ENCODE results near the gene CHST15.
A peak's percentile ranks its signal among the peaks of the same experiment; 100 is the strongest.

Gene CHST15

DNA sequence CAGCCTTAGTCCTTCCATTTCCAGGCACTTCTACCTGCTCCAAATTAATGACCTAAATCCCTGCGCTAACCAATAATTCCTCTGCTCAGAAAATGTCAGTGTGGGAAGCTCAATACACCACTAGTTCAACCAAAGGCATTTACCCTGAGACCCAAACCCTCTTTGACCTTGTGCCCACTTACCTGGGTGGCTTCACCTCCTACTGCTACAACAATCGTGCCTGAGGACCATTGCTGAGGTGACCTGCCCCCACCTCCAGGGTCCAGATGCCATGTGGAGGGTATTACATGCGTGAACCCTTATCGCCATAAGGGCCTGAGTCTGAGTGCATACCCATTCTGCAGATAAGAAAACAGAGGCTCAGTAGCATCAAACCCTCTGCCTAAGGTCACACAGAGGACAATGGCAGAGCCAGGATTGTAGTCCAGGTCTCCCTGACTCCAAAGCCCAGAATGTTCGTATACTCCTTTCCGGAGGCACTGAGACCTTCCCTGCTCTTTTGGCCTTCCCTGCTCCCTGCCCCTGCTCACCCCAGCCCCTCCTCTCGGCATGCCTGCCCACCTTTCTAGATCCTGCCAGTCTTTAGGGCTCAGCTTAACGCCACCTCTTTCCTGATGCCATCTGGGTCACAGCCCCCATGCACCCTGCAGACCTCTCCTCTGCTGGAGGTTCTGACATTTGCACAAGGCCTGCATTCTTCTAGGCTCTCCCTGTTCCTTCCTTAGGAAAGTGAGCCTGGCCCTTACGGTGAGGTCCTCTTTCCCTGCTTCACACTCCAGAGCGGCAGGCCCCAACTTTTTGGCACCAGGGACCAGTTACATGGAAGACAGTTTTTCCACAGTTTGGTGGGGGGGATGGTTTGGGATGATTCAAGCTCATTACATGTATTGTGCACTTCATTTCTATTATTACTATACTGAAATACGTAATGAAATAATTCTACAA, 94.9 kb downstream of the CHST15 start:
- no peak for DNase-seq (ENCODE audit: low read depth)

DNA sequence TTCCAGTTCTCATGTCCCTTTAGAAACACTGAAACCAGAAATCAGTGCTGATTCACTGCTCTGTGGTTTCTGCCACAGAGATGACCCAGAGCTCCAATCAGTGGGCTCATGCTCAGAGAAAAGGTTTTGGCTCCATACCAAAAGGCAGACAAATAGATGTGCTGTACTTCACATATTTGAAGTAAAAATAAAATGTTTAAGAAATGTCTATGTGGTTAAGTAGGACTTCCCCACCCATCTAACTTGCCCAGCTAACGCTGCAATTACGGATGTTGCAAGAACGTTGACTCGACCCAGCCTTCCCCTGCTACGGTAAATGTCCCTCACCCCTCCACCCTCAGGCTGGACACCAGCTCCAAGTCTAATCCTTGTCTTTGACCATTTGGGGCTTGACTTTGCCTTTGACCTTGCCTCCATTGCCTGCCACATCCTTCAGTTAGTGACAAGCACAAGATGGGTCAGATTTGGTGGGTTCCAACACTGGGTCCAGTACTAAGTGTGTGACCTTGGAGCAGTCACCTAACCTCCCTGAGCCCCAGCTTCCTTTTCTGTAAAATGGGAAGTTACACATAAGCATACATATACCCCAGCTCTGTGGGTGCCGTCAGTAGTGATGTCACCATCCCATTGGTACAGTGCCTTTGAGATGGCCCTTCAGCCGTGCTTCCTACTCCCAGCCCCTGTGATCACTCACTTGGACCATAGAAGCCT, 95.8 kb downstream of the CHST15 start:
- peak; percentile 97 for DNase-seq (ENCODE audit: low read depth)

DNA sequence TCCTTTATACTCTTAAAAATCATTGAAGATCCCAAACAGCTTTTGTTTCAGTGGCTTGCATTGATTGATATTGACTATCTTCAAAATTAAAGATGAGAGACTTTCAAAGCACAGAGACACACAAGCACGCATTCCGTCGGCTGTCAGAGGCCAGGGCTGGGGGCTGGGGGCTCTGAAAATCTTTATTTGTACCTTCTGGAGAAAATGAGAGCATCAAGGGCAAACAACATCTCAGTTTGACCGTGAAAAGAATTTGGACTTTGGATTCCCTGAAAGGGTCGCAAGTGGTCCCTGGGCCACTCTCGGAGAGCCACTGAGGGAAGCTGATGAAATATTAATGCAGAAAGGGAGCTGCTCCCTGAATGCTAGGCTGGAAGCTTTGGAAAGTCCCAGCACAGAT, 96.4 kb downstream of the CHST15 start:
- DNase-seq (ENCODE audit: low read depth): no peak

DNA sequence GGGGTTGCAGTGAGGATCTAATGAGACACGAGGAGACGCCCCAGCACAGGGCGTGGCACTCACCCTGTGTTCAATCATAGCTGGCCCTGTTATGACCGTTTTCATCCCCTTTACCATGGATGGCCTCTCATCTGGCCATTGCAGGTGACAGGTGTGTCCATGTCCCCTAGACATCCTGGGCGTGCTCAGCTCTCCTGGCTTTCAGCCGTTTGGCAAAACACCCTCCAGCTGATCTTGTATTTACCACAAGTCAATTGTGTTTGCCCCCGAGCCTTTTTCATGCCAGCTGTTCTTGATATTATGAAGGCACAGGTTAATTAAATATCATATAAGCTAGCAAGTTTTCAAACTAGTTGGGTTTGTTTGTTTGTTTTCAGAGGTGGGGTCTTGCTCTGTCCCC, 97.1 kb downstream of the CHST15 start:
- DNase-seq (ENCODE audit: low read depth): no peak

DNA sequence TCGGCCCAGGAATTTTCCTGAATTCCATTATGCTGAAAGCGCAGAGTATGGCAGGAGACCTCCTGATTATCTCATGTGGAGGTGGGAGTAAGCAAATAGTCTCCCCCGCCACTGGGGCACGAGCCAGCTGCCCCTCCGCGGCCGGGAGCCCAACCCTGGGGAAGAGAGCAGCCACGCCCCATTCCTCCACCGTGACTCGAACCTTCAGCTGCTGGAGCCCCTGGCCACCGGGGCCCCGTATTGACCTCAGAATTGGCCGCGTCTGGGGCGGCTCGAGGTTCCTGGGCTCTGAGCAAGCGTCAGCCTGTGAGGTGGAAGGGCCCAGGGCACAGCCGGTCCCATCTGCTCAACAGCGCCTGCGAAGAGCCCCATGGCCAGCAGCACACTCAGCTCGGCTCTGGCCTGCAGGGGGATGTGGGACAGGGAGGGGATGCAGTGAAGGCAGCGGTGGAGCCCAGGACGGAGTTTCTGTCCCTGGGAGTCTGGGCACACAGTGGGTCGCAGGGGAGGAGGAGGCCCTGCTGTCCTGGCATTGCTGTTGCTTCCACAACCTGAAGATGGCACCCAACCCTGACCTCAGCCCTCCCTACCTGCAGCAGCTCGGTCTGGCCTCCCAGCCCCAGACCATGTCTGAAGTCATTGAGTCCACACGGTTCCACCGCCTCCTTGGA, 97.8 kb downstream of the CHST15 start:
- DNase-seq (ENCODE audit: low read depth): peak; percentile 46

DNA sequence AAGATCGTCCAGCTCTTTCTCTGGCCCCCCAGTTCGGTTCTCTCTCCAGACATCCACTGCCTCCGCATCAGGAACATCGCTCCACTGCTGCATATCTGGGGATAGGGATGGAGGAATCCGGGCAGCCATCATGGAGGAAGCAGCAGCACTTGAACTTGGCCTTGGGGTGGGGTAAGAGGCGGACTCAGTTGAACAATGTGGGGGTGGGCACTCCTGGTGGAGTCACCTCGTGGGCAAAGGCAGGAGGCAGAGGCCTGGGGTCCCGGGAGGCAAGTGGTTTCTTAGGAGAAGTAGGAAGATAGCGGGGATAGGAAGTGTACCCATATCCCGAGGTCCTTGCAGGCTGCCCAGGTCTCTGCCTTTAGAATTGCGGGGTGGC, 98.3 kb downstream of the CHST15 start:
- no peak for DNase-seq (ENCODE audit: low read depth)

DNA sequence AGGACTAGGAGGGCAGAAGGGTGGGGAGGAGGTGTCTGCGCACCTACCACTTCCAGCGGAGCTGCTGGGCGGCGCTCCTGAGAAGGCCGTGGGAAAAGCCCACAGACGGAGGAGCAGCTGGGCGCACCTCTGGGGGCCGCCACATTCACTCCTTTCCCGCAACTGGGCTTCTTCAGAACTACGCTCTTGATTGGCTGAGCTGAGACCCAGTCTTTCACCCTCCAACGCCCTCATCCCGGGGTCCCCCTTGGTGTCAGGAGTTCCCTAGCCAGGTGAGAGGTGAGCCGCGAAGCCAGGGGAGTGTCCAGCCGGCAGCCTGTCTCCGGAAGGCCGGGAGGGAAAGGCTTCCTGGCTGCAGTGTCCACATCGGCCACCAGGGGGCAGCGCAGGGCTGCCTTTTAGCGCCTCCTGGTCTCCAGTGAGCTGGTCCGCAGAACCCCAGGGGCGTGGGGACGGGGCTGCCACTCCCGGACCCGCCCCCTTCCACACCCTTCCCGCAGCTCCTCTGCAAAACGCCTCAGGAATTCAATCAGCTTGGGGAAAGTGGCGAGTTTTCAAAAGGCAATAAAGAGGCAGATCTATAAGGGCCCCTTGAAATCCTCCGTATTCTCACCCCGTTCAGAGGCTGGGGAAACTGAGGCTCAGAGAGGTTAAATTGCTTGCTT, 98.8 kb downstream of the CHST15 start:
- peak; percentile 56 for DNase-seq (ENCODE audit: low read depth)

DNA sequence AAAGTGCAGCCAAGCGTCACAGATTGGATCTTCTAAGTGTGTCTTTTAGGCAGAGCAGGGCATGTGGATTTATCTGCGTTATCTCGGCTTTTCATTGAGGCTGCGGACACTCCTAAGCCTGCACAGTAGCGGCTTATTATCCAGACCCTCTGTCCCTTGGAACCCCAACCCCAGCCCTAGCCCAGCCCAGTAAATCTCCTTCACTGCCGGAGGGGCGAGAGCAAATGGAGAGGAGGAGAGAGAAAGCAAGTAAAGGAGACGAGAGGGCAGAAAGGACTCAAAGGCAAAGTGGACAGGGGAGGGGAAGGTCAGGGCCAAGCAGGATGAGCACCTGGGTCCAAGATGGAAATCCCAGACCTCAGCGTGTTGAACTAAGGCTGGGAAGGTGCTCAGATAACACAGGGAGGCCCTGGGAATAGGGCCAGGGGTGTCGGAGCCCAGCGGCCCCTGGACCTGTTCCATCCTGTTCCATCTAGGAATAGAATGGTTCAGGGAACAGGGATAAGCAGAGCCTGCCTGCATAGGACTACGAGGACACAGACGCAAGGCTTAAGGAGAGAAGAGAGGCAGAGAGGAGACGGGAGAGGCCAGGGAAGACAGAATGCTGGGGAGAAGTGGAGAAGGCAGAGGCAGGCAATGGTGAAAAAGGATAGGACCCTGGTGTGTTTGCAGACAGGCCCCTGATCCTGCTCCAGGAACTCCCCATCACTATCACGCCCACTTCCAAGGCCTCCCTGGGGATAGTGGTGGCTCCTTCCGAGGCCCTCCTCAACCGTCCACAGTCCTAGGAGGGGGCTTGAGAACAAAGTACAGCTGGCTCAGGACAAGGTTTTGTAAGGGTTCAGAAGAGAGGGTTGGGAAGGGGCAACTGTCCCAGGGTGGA, 99.6 kb downstream of the CHST15 start:
- no peak for DNase-seq (ENCODE audit: low read depth)

DNA sequence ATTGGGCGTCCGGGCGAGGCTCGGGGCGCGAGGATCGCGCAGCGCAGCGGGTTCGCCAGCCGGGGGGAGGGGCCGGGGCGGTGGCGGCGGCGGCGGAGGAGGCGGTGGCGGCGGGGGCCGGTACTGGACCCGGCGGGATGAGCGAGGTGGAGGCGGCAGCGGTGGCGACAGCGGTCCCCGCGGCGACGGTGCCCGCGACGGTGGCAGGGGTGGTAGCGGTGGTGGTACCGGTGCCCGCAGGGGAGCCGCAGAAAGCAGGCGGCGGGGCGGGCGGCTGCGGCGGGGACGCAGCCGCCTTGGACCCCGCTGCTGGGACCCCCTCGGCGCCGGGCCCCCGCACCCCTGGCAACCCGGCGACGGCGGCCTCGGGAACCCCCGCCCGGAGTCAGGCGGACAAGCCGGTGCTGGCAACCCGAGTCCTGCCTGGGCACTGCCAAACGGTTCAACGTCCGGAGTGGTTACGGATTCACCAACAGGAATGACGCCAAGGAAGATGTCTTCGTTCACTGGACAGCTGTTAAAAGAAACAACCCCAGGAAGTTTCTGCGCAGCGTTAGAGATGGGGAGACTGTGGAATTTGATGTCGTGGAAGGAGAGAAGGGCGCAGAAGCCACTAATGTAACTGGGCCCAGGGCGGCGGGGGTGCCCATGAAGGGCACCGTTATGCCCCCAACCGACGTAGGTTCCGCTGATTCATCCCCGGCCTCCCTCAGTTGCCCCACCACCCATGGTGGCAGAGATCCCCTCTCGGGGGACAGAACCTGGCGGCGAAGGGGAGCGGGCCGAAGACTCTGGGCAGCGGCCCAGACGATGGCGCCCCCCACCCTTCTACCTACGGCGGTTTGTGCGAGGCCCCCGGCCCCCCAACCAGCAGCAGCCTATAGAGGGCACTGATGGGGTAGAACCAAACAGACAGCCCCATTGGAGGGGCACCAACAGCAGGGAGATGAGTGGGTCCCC, 101.5 kb downstream of the CHST15 start:
- no peak for DNase-seq (ENCODE audit: low read depth)

DNA sequence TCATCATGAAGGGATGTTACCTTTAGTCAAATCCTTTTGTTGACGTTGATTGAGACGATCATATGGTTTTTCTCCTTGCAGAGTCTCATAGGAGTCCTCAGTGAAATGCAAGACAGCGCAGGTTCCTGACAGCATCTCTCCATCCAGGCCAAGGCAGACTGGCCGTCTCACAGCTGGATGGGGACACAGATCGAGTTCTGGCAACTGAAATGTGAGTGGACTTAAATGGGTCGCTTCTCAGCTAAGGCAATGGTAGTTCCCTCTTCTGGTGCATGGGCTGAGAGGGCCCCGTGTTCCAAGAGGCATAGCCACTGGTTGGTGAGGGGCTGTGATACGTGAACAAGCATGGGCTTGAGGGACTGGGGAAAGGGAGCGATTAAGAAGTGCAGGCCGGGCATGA, 102.5 kb downstream of the CHST15 start:
- no peak for DNase-seq (ENCODE audit: low read depth)

DNA sequence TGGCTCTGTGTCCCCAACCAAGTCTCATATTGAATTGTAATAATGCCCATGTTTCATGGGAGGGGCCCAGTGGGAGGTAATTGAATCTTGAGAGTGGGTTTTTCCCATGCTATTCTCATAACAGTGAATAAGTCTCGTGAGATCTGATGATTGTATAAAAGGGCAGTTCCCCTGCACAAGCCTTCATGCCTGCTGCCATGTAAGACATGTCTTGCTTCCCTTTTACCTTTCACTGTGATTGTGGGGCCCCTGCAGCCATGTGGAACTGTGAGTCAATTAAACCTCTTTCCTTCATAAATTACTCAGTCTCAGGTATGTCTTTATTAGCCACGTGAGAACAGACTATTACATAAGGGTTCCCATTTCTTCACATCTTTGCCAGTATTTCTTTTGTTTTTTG, 104.7 kb downstream of the CHST15 start:
- no peak for DNase-seq (ENCODE audit: low read depth)

DNA sequence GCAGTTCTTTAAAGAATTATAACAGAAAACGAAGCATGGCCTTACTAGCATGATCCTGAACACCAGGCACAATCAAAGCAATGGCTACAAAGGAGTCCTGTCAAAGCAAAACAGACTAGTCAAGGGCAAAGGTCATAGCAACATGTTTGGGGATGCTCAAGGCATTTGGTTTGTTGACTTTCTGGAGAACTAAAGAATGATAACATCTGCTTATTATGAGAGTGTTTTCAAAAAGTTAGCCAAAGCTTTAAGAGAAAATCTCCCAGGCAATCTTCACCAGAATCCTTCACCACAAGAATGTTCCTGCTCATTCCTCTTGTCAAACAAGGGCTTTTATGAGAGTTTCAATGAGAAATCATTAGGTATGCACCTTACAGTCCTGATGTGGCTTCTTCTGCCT, 106.7 kb downstream of the CHST15 start:
- DNase-seq (ENCODE audit: low read depth): no peak

DNA sequence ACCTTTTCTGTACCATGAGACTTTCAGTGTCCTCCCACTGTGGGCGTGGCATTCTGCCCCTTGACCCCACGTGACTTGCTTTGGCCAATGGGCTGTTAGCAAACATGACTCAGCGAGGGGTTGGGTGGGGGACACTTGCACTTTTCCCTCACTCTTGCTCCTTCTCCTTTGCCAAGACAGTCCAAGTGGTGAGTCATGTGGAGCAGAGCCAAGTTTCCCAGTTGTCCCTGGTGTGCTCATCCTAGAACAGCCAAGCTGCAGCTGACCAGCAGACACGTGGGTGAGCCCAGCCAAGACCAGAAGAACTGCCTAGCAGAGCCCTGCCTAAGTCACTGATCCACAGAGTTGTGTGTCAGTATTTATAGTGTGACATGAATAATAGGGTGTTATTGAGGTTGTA, 119.0 kb downstream of the CHST15 start:
- DNase-seq (ENCODE audit: low read depth): no peak

DNA sequence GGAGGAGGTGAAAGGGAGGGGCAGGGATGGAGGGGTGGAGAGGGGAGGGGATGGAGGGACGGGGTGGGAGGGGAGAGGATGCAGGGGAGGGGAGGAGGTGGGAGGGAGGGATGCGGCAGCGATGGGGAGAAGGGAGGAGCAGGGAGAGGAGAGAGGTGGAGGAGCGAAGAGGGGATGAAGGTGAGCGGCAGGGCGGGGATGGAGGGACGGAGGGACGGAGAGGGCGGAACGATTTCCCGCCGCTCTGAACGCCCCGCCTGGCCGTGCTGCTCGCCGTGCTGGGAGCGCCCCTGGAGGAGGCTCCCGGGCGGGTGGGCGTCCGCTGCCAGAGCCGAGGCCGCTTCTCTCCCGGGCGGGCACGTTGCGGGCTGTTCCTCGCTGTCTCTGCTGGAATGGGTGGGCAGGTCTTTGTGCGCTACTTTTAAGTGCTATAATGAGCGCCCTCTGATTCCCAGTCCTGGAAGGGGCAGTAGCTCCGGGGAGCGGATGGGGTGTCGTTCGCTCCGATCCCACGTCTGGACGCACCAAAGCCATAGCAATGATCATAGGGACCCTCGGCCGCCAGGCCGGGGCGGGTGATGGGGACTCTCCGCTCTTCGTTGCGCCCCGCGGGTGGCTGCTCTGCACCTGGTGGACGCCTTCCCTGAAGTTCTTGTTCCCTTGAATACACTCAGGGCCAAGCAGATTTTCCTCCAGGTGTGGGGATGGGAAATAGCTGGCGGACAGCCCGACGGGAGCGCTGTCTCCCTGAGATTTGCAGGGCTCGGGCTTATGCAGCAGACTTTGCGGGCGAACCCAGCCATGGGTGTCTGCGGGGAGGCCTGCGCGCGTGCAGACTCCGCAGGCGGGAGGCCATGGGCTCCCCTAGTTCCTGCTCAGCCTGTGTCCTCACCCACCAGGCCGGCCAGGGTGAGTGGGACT, 120.7 kb downstream of the CHST15 start:
- DNase-seq (ENCODE audit: low read depth): no peak

DNA sequence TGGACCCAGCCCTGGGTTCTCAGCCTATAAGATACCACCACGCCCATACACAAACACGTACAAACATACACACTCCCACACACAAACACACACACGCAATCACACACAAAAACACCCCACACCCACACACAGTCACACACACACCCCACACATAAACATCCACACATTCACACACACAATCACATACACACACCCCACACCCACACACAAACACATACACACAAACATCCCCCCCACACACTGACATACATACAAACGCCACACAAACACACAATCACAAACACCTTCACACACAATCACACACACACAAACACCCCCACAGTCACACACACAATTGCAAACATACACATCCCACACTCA, 122.5 kb downstream of the CHST15 start:
- DNase-seq (ENCODE audit: low read depth): no peak

DNA sequence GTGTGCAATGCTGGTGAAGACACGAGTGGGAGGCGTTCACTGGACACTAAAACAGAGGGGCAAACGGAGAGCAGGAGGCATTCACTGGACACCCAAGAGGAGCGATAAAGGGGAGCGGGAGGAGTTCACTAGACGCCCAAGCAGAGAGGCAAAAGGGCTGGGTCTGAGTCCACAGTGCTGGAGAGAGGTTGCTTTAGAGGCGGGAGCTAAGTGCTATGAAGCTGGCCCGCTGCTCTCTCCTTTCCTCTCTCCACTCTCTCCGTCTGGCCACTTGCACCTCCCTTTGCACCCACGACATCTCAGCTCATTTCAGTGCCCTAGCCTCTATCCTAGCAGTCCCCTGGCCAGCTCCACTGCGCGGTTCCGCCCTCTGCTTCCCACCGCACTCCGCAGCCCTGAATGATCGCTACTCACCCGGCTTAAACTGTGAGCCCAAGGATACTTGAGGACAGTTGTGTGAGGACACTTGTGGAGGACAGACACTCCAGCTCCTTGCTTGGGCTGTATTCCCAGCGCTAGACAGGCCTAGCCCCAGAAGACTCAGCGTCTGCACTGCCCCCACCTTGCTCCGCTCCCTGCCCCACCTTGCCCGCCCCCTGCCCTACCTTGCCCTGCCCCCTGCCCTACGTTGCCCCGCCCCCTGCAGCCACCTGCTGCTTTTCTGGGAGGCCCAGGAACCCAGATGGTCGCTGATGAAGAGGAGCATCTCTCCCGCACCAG, 123.0 kb downstream of the CHST15 start:
- no peak for DNase-seq (ENCODE audit: low read depth)

DNA sequence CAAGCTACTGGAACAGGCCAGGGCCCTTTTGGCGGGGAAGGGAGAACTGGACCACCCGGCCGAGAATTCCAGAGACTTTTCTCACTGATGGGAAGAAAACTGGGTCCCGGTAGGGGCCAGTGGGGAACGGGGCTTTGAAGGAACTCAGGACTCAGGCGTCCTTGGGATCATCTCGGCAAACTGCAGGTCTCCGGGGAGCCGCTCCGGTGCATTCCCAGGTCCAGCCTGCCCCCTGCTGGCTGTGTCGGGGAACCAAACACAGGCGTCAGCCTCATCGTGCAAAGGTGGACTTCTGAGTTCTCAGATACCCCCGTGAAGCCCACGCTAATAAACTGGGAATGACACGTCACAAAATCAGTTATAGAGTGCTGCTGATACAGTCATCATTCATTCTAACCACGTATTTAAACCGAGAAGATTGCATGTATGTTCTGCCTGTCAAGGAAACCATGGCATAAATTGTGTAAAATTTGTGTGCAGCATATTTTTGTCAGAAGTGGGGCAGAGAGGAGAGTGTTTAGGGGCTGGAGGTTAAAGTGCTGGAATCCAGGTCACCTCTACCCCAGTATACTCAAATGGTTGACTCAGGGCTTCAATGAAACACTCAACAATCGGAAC, 125.7 kb downstream of the CHST15 start:
- DNase-seq (ENCODE audit: low read depth): no peak

DNA sequence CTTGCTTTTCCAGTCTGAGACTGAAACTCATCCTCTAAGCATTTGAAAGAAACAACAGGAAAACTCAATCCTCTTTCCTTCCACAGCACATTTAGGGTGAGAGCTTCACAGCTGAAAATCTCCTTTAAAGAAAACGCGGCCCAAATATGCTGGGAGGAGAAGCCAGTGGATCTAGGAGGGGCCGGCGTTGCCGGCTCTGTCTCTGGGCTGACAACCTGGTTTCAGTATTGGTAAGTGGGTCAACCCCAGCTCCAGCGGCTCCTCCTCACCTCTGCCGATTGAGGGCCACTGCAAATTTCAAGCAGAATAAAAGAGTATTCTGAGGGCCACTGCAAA, 126.5 kb downstream of the CHST15 start:
- DNase-seq (ENCODE audit: low read depth): no peak
